ENCODE results near the gene ZNF81. TPM values are rescaled to one million over a fixed set of nuclear protein-coding genes. Genes with fewer than 3 reads are reported as not detected.
"Not testable (repeated sequence)": the region's sequence is repeated elsewhere in the genome, so short reads cannot be mapped to it uniquely, and the experiment has no call there.

Gene ZNF81
- total RNA-seq, 6 experiments from 2014 or later: 5.1 to 8.3 (median 6.2) TPM

- Mint-ChIP-seq H3K36me3 (ENCODE audit: low read depth) (peaks cover 45% of the 10 kb centered on the region), H3K4me1 (ENCODE audit: low read depth) (no peaks in the 10 kb centered on the region), H3K9me3 (peaks cover 54% of the 10 kb centered on the region), H3K4me3 (no peak overlapping the region), H3K27me3 (ENCODE audit: insufficient read depth) (no peaks in the 10 kb centered on the region; the same call in 1 of the 2 replicates), H3K27ac (no peak overlapping the region)
- DNase-seq: no peak
- TF ChIP-seq CTCF (IDR thresholded peaks at IDR 0.05): no peak
Measured at GRCh38 chrX:47915886-47916493, 79.3 kb downstream of the ZNF81 start.

- Mint-ChIP-seq H3K9me3 (peaks cover 54% of the 10 kb centered on the region), H3K27me3 (ENCODE audit: insufficient read depth) (no peaks in the 10 kb centered on the region), H3K4me3 (no peak overlapping the region), H3K27ac (no peak overlapping the region), H3K4me1 (ENCODE audit: low read depth) (no peaks in the 10 kb centered on the region), H3K36me3 (ENCODE audit: low read depth) (peaks cover 45% of the 10 kb centered on the region)
- TF ChIP-seq CTCF (IDR thresholded peaks at IDR 0.05): no peak
- DNase-seq: no peak
Measured at GRCh38 chrX:47918274-47918673, 81.6 kb downstream of the ZNF81 start.

- TF ChIP-seq CTCF (IDR thresholded peaks at IDR 0.05): no peak
- no peak overlapping the region for H3K4me3 Mint-ChIP-seq
- no peak for DNase-seq
- H3K27ac Mint-ChIP-seq: no peak overlapping the region
- no peaks in the 10 kb centered on the region; the same call in 1 of the 2 replicates for H3K9me3 Mint-ChIP-seq
- H3K36me3 Mint-ChIP-seq (ENCODE audit: low read depth): no peaks in the 10 kb centered on the region
- no peaks in the 10 kb centered on the region for H3K4me1 Mint-ChIP-seq (ENCODE audit: low read depth)
- peaks cover 3% of the 10 kb centered on the region; the same call in 1 of the 2 replicates for H3K27me3 Mint-ChIP-seq (ENCODE audit: insufficient read depth)
Measured at GRCh38 chrX:47927212-47927611, 90.5 kb downstream of the ZNF81 start.

- H3K4me3 Mint-ChIP-seq; H3K36me3 Mint-ChIP-seq (ENCODE audit: low read depth); DNase-seq; H3K4me1 Mint-ChIP-seq (ENCODE audit: low read depth); H3K9me3 Mint-ChIP-seq; H3K27ac Mint-ChIP-seq; H3K27me3 Mint-ChIP-seq (ENCODE audit: insufficient read depth): not testable (repeated sequence)
Measured at GRCh38 chrX:47931970-47932369, 95.3 kb downstream of the ZNF81 start.

GRCh38 chrX:47933946-47934345 lies 97.2 kb downstream of the ZNF81 start:
- Mint-ChIP-seq H3K27ac (no peak overlapping the region), H3K9me3 (no peaks in the 10 kb centered on the region), H3K4me1 (ENCODE audit: low read depth) (no peaks in the 10 kb centered on the region), H3K27me3 (ENCODE audit: insufficient read depth) (no peaks in the 10 kb centered on the region), H3K36me3 (ENCODE audit: low read depth) (no peaks in the 10 kb centered on the region), H3K4me3 (no peak overlapping the region)
- no peak for TF ChIP-seq CTCF (IDR thresholded peaks at IDR 0.05)
- no peak for DNase-seq

- no peak overlapping the region for H3K4me3 Mint-ChIP-seq
- H3K36me3 Mint-ChIP-seq (ENCODE audit: low read depth): no peaks in the 10 kb centered on the region
- no peak for TF ChIP-seq CTCF (IDR thresholded peaks at IDR 0.05)
- no peaks in the 10 kb centered on the region for H3K4me1 Mint-ChIP-seq (ENCODE audit: low read depth)
- no peaks in the 10 kb centered on the region for H3K9me3 Mint-ChIP-seq
- no peaks in the 10 kb centered on the region for H3K27me3 Mint-ChIP-seq (ENCODE audit: insufficient read depth)
- no peak overlapping the region for H3K27ac Mint-ChIP-seq
- DNase-seq: no peak
Measured at GRCh38 chrX:47936224-47936939, 99.7 kb downstream of the ZNF81 start.
